HG03575 (cell line): ENCODE data around the gene EFCAB11.

ENCODE experiments used
- ATAC-seq: cut with Tn5 transposase; IDR thresholded peaks from one replicate; pipeline ENCODE4 v1.9.1; 2021; ENCODE audit not compliant: unreplicated experiment, insufficient number of reproducible peaks, low FRiP score; ENCODE audit errors: extremely low read depth

The EFCAB11 gene

GRCh38 chr14:89753828-89754412 lies 200.6 kb downstream of the EFCAB11 start:
- ATAC-seq: no peak

DNA sequence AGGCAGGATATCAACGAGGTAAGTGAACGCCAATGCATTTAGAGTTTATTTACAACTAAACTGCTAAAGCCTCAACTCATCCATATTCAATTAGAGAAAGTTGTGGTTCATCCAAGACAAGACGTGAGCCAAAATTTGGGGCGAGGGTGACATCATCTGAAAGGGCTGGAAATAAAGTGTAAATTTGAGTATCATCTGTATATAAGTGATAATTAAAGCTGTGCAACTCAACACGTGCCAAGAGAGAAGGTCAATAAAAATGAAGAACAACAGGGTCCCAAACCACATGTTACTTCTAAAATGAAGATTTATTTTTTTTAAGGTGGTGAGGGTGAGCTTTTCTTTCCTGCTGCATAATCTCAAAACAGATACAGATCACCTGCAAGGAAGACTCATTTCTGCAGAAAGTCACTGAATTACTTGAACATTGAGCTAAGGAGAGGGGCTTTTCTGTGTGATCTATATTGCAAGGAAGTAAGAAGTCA lies 203.6 kb downstream of the EFCAB11 start:
- ATAC-seq: no peak

DNA sequence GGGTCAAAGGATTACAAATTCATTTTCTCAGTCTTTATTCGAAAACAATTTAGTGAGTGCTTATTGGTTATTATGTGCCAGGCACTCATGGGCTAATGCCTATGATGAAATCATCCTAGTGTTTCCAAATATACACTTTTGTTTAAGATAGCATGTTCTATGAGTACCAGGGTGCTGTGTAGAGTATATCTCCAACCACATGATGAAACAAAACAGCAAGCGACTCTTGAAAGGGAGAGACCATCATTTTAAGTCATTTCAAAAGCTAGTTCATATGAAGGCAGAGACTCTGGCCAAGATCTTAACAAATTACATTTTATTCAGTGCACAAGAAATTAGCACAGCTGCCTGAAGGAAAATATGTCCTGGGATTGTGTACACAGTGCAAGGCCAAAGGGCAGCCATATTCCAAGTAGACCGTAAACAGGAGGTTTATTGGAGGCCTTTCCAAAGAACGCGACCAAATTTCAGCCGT lies 204.2 kb downstream of the EFCAB11 start:
- ATAC-seq: no peak

DNA sequence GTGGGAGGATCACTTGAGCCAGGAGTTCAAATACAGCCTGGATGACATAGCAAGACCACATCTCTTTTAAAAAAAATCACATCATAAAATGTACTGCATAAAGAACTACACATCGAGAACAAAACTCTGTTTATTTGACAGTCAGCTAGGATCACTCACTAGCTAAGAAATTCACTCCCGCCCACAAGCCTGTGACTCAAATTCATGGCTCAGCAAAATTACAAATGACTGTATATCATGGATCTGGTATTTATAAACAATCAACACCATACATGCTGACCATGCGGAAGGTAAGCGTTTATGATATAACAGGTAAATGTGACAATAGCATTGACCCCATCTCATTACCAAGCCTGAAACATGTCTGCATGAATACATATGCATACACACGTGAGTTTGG lies 206.5 kb downstream of the EFCAB11 start:
- ATAC-seq: no peak

GRCh38 chr14:89747126-89747525 lies 207.4 kb downstream of the EFCAB11 start:
- ATAC-seq: no peak

GRCh38 chr14:89746654-89747053 lies 207.9 kb downstream of the EFCAB11 start:
- ATAC-seq: no peak

DNA sequence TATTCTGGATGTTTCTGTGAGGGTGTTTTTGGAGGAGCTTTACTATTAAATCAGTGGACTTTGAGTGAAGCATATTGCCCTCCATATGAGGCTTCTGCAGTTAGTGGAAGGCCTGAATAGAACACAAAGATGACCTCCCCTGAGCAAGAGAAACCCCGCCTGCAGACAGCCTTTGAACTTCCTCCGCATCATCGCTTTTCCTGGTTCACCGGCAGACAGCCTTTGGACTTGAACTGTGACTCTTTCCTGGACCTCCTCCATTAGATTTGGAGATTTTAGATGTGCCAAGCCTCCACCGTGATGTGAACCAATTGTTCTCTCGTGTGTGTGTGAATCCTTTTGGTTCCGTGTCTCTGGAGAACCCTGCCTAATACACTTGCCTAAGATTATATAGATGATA lies 208.4 kb downstream of the EFCAB11 start:
- no peak for ATAC-seq
